HG03342 (cell line): ENCODE measurements around the gene PAQR5.

Experiments used
- ATAC-seq: cut with Tn5 transposase; IDR thresholded peaks from one replicate; pipeline ENCODE4 v1.9.1; 2021; ENCODE audit warnings: mild to moderate bottlenecking, moderate library complexity; ENCODE audit not compliant: unreplicated experiment

Gene PAQR5

DNA sequence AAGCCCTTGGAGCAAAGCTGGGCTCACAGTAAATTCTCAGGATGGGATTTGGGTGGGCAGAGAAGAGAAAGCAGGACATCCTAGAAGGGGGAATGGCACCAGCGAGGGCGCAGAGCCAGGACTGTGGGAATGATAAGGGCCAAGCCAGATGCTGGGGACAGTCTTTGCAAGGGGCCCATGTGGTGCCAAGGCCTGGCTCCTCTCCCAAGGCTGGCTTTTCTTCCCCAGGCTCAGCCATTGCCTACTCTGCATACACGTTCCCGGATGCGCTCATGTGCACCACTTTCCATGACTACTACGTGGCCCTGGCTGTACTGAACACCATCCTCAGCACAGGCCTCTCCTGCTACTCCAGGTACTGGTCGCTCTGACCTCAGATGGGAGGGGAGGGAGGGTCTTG lies 90.7 kb downstream of the PAQR5 start:
- no peak for ATAC-seq

GRCh38 chr15:69390575-69390974 lies 91.9 kb downstream of the PAQR5 start:
- no peak for ATAC-seq

DNA sequence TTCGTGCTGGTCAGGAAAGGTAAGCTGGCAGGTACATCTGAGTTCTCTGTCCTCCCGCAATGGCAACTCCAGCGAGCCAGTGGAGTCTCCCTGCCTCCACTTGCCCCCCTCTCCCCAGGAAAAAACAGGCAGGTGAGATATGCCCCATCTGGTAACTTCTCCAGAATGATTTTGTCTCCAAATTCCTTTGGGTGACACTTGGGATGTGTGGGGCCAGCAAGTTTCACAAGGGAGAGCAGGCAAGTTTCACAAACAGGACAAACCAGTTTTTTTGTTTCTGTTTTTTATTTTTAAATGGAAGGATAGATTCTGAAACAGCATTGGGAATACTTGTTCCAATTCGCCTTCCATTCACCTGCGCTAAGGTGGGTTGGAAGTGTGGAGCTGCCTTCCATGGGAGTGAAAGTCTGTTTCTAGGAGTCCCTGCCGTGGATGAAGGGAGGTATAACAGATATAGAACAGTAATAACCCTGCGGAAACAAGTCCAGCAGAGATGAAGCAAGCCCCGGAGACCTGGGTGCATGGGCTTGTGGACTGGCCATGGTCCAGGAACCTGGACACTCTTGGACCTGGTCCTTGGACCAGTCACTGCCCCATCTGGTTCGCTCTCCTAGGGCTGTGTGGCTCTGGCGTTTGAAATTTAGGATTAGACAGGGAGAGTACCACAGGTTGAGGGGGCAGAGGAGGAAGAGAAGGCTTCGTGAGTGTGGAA lies 92.5 kb downstream of the PAQR5 start:
- ATAC-seq, result no peak

- no peak for ATAC-seq
These were observed 93.6 kb downstream of the PAQR5 start for GRCh38 chr15:69392352-69392751.

DNA sequence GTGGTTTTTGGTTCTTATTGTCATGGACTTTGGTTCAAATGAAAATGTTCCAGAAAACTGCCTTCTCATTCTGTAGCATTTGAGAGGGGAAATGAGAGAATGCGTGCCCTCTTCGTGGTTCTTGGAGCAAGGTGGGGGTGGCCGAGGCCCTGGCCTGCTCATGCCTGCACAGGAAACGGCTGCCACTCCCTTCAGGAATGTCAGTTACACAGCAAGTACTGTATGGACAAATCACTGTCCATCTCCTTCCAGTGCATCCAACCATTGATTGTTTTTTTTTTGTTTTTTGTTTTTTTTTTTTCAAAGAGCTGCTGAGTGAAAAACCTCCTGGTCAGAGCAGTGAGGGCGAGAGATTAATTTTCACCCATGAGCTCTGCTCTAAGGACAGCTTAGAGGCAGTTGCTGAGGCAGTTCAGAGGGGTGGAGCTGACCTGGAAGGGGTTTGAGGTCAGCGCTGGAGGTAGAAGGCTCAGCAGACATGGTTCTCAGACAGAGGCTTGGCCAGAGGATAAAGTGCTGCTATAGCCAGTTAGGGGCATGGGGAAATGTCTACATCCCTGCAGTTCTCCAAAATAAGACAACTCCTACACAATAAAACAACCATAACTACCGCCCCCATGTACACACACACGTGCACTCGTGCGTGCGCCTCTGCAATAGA lies 95.2 kb downstream of the PAQR5 start:
- no peak for ATAC-seq

- peak; percentile 56 for ATAC-seq
These were observed 96.0 kb downstream of the PAQR5 start for GRCh38 chr15:69394556-69395282.

- no peak for ATAC-seq
These were observed 96.7 kb downstream of the PAQR5 start for GRCh38 chr15:69395460-69395859.

- no peak for ATAC-seq
These were observed 97.3 kb downstream of the PAQR5 start for GRCh38 chr15:69395991-69396390.

GRCh38 chr15:69398491-69398891 lies 99.8 kb downstream of the PAQR5 start:
- no peak for ATAC-seq

GRCh38 chr15:69400850-69401249 lies 102.1 kb downstream of the PAQR5 start:
- no peak for ATAC-seq

DNA sequence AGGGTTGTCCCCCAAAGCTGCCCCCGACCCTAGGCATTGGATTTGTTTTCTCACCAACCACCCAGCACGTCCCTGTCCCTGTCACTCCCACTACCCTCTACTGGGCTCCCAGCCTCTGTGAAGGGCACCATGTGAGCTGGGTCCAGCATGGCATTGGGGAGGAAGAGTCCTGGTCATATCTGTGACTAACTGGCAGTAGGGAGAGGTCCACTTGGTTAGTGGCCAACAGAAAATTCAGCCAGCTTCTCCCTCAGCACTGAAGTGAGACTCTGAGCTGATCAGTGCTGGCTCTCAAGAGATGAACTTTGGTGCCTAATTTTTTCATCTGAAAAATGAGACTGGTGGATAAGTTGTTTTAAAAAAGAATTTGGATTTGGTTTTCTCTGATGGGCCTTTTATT lies 104.1 kb downstream of the PAQR5 start:
- no peak for ATAC-seq

- ATAC-seq, result no peak
These were observed 104.9 kb downstream of the PAQR5 start for GRCh38 chr15:69403594-69403993.

DNA sequence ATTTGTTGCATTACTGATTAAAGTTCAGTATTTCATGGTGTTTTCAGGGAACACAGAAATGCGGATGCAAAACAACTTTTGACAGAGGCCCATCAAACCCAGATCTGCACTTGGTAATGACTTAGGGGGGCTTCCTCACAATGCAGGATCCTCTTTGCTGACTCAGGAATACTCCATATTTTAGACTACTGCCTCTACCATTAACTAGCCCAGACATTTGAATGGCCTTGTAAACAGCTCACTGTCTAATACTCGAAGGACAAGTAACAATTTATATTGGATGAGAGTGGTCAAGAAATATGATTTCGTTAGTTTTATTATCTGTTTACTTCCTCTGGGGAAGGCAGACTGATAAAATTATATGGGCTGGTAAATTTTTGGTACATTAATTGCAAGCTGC lies 106.4 kb downstream of the PAQR5 start:
- ATAC-seq, result no peak

DNA sequence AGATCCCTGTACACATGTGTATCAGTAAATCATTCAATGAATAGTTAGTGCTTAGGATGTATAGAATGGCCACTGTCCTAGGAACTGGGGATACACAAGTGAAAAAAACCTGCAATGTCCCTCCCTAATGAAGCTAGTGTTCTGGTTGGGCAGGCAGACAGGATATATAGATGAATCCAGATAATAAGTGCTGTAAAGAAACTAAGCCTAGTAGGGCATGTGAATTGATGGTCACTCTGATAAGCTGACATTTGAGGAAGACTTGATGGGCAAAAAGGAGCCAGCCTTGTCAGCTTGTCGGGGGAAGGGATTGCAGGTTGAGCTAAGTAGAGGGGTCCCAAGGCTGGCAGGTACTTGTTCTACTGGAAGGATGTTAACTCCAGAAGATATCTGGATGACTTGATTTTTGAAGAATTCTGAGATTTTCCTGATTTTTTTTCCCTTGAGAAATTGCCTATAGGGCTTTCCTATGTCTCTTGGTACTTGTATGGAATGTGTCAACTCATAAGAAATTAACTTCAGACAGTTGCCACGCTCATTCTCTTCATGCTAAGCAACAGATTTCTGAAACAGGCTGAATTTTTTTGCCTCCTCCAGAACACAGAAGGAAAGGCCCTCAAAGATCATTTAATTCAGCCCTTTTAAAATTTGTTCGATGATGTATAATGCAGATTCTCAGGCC lies 109.1 kb downstream of the PAQR5 start:
- no peak for ATAC-seq

DNA sequence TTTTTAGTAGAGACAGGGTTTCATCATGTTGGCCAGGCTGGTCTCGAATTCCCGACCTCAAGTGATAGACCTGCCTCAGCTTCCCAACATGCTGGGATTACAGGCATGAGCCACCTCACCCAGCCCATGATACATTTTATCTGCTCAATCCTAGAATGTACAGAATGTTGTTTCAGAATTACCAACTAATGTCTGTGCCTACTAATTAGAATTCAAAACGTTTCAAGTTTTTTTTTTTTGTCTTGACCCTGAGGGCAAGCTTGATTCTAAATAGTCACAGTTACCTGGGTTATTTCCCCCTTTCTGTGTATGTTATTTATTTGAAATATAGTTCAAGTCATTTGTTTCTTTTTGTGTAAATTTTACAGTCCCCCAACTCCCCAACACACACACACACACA lies 110.1 kb downstream of the PAQR5 start:
- ATAC-seq, result no peak

GRCh38 chr15:69410248-69410874 lies 111.6 kb downstream of the PAQR5 start:
- ATAC-seq, result no peak

DNA sequence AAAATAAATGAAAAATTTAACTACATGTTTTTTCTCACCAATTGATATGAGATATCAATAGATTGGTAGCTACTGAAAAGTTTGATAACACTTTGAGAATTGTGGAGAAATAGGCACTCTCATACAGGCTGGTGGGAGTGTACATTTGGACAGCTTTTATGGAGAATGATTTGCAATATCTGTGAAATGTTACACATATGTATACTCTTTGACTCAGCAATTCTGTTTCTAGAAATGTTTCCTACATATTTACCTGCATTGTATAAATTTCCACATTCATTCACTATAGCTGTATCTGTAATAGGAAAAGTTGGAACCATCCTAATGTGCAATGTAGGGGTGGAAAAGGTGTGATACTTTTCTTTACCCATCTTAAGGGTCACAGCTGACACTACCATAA lies 113.6 kb downstream of the PAQR5 start:
- ATAC-seq, result no peak

GRCh38 chr15:69412701-69413100 lies 114.0 kb downstream of the PAQR5 start:
- ATAC-seq, result no peak

GRCh38 chr15:69413822-69414700 lies 115.3 kb downstream of the PAQR5 start, which contains the start of gene KIF23:
KIF23 (plus strand) TSS chr15:69414349; CDS start chr15:69414466, 117 bp downstream.
- ATAC-seq, result peak; percentile 95

- peak; percentile 14 for ATAC-seq
These were observed 116.0 kb downstream of the PAQR5 start for GRCh38 chr15:69414701-69415167.
